WTC11 (cell line): ENCODE measurements around the gene EPX. TPM values are rescaled to one million over a fixed set of nuclear protein-coding genes. Genes with fewer than 3 reads are reported as not detected.
A peak's percentile ranks its signal among the peaks of the same experiment; 100 is the strongest.

Source experiments
- ATAC-seq: fragments of 200-7000 bp; cut with Tn5 transposase; 2 replicates; pipeline ENCODE4 v1.10.0; 2021; ENCODE audit warnings: mild to moderate bottlenecking, moderate library complexity
- CTCF ChIA-PET: fragments of 300-600 bp; sonication (Branson Sonifier 250); formaldehyde crosslinking; loops from one replicate; lab custom pipeline; 2021; ENCODE audit warnings: antibody characterized with exemption; lab: Charles Lee
- POLR2A ChIA-PET: fragments of 350-600 bp; sonication (Branson Sonifier 250); formaldehyde crosslinking; loops from one replicate; lab custom pipeline; 2021; ENCODE audit warnings: antibody characterized with exemption; lab: Charles Lee
- DNase-seq: peaks from one replicate; pipeline ENCODE4 v3.0.0; 2021; ENCODE audit warnings: low spot score
- H3K27ac Mint-ChIP-seq: 2 replicates; pipeline ENCODE4 v1.8.0; 2021; ENCODE audit warnings: mixed read lengths
- H3K27me3 Mint-ChIP-seq: 2 replicates; pipeline ENCODE4 v1.8.0; 2021; ENCODE audit warnings: low read depth, mild to moderate bottlenecking, moderate library complexity, mixed read lengths
- H3K36me3 Mint-ChIP-seq: 2 replicates; pipeline ENCODE4 v1.8.0; 2021; ENCODE audit warnings: mixed read lengths
- H3K4me1 Mint-ChIP-seq: 2 replicates; pipeline ENCODE4 v1.8.0; 2022; ENCODE audit warnings: mixed read lengths
- H3K4me3 Mint-ChIP-seq: 2 replicates; pipeline ENCODE4 v1.8.0; 2021; ENCODE audit warnings: mild to moderate bottlenecking, moderate library complexity, mixed read lengths
- H3K9me3 Mint-ChIP-seq: 2 replicates; pipeline ENCODE4 v1.8.0; 2021; ENCODE audit warnings: mixed read lengths
- ATF2 ChIP-seq: sonication (generic); formaldehyde crosslinking; IDR thresholded peaks from 2 replicates; pipeline ENCODE4 v1.8.1; 2022; ENCODE audit warnings: low read depth, missing genetic modification reagents, borderline replicate concordance
- ATF3 ChIP-seq: sonication (generic); formaldehyde crosslinking; conservative IDR thresholded peaks from 2 replicates; pipeline ENCODE4 v1.8.1; 2022; ENCODE audit warnings: mild to moderate bottlenecking, missing genetic modification reagents
- CBFB ChIP-seq: sonication (generic); formaldehyde crosslinking; IDR thresholded peaks from 2 replicates; pipeline ENCODE4 v1.8.1; 2022; ENCODE audit warnings: mild to moderate bottlenecking, low read depth, missing genetic modification reagents
- CREM ChIP-seq: sonication (generic); formaldehyde crosslinking; IDR thresholded peaks from 2 replicates; pipeline ENCODE4 v1.8.1; 2022; ENCODE audit warnings: mild to moderate bottlenecking, missing genetic modification reagents, moderate library complexity
- EMX1 ChIP-seq: fragments of 250-450 bp; sonication (Bioruptor Pico); IDR thresholded peaks from 2 replicates; pipeline ENCODE4 v1.8.0; 2021; ENCODE audit warnings: mild to moderate bottlenecking
- ERG ChIP-seq: fragments of 250-450 bp; sonication (Bioruptor Pico); IDR thresholded peaks from 2 replicates; pipeline ENCODE4 v1.8.0; 2021; ENCODE audit warnings: mild to moderate bottlenecking
- FOXK1 ChIP-seq: sonication (generic); formaldehyde crosslinking; IDR thresholded peaks from 2 replicates; pipeline ENCODE4 v1.8.0; 2022; ENCODE audit warnings: mild to moderate bottlenecking, moderate library complexity, missing genetic modification reagents
- GRHL2 ChIP-seq: fragments of 250-450 bp; sonication (Bioruptor Pico); IDR thresholded peaks from 2 replicates; pipeline ENCODE4 v1.8.0; 2022; ENCODE audit warnings: mild to moderate bottlenecking, moderate library complexity; ENCODE audit not compliant: insufficient replicate concordance, severe bottlenecking
- GTF2I ChIP-seq: fragments of 250-450 bp; sonication (Bioruptor Pico); conservative IDR thresholded peaks from 2 replicates; pipeline ENCODE4 v1.4.0; 2021; ENCODE audit warnings: mild to moderate bottlenecking
- HMGXB4 ChIP-seq: sonication (generic); formaldehyde crosslinking; IDR thresholded peaks from 2 replicates; pipeline ENCODE4 v1.8.1; 2023; ENCODE audit warnings: mild to moderate bottlenecking, moderate library complexity, missing genetic modification reagents
- IRF2 ChIP-seq: sonication (generic); formaldehyde crosslinking; IDR thresholded peaks from 2 replicates; pipeline ENCODE4 v1.8.0; 2022; ENCODE audit warnings: low read depth, missing genetic modification reagents, borderline replicate concordance
- KAT7 ChIP-seq: sonication (generic); formaldehyde crosslinking; IDR thresholded peaks from 2 replicates; pipeline ENCODE4 v1.8.1; 2023; ENCODE audit warnings: missing genetic modification reagents, mild to moderate bottlenecking, borderline replicate concordance
- NFYB ChIP-seq: sonication (generic); formaldehyde crosslinking; conservative IDR thresholded peaks from 2 replicates; pipeline ENCODE4 v1.8.0; 2022; ENCODE audit warnings: low read depth, missing genetic modification reagents
- NR1H2 ChIP-seq: sonication (generic); formaldehyde crosslinking; IDR thresholded peaks from 2 replicates; pipeline ENCODE4 v1.9.0; 2021; ENCODE audit warnings: mild to moderate bottlenecking, moderate library complexity, missing genetic modification reagents
- NR3C1 ChIP-seq: sonication (generic); formaldehyde crosslinking; conservative IDR thresholded peaks from 2 replicates; pipeline ENCODE4 v1.8.1; 2023; ENCODE audit warnings: low read depth, mild to moderate bottlenecking, missing genetic modification reagents
- PRDM15 ChIP-seq: sonication (generic); formaldehyde crosslinking; IDR thresholded peaks from 2 replicates; pipeline ENCODE4 v1.8.0; 2022; ENCODE audit warnings: missing genetic modification reagents
- RORB ChIP-seq: fragments of 250-450 bp; sonication (Bioruptor Pico); IDR thresholded peaks from 2 replicates; pipeline ENCODE4 v1.9.0; 2021; ENCODE audit warnings: mild to moderate bottlenecking
- SMAD3 ChIP-seq: sonication (generic); formaldehyde crosslinking; IDR thresholded peaks from 2 replicates; pipeline ENCODE4 v1.8.0; 2022; ENCODE audit warnings: missing genetic modification reagents, mild to moderate bottlenecking, borderline replicate concordance
- ZNF416 ChIP-seq: fragments of 250-450 bp; sonication (Bioruptor Pico); IDR thresholded peaks from 2 replicates; pipeline ENCODE4 v1.9.0; 2021; ENCODE audit warnings: mild to moderate bottlenecking, inconsistent platforms
- ZNF532 ChIP-seq: fragments of 250-450 bp; sonication (Bioruptor Pico); IDR thresholded peaks from 2 replicates; pipeline ENCODE4 v1.9.0; 2021; ENCODE audit warnings: mild to moderate bottlenecking, borderline replicate concordance
- ZNF671 ChIP-seq: fragments of 250-450 bp; sonication (Bioruptor Pico); IDR thresholded peaks from 2 replicates; pipeline ENCODE4 v1.8.0; 2021; ENCODE audit warnings: mild to moderate bottlenecking
- total RNA-seq: library from RNA; stranded (reverse); gene quantifications from 3 replicates; pipeline ENCODE4 v1.2.3, GENCODE V29; 2021

The EPX gene
- total RNA-seq, 1 experiment from 2014 or later: not detected

GRCh38 chr17:58193641-58194255 is 1.2 kb downstream of the EPX start:
- DNase-seq (peak; percentile 69), ATAC-seq (peak; percentile 62)
- peaks cover 6% of the 10 kb centered on the region; the same call in 1 of the 2 replicates for H3K4me1 Mint-ChIP-seq
- H3K9me3 Mint-ChIP-seq: no peaks in the 10 kb centered on the region
- peaks cover 7% of the 10 kb centered on the region; the same call in 1 of the 2 replicates for H3K27me3 Mint-ChIP-seq
- no peak overlapping the region for H3K4me3 Mint-ChIP-seq
- POLR2A ChIA-PET: no interaction called here
- TF ChIP-seq CREM (CRISPR knock-in tag) (no peak), ZNF532 (CRISPR knock-in tag) (no peak), GTF2I (CRISPR knock-in tag) (no peak), SMAD3 (CRISPR knock-in tag) (no peak), NR1H2 (CRISPR knock-in tag) (no peak), CBFB (CRISPR knock-in tag) (no peak)
- H3K36me3 Mint-ChIP-seq: no peaks in the 10 kb centered on the region
- CTCF ChIA-PET: interaction anchor here (1.1 to 2.0 kb wide), 6 partner anchors 9 to 170 kb away, joined by 3 to 11 read pairs (median 4); no protein-coding TSS in a partner anchor
- H3K27ac Mint-ChIP-seq: no peak overlapping the region

- no peaks in the 10 kb centered on the region for H3K36me3 Mint-ChIP-seq
- peaks cover 7% of the 10 kb centered on the region for H3K27me3 Mint-ChIP-seq
- CTCF ChIA-PET: interaction anchor here (1.0 to 2.0 kb wide), 4 partner anchors 11 to 54 kb away, joined by 3 to 11 read pairs (median 6); no protein-coding TSS in a partner anchor
- H3K4me1 Mint-ChIP-seq: peaks cover 6% of the 10 kb centered on the region; the same call in 1 of the 2 replicates
- no peaks in the 10 kb centered on the region for H3K9me3 Mint-ChIP-seq
- POLR2A ChIA-PET: no interaction called here
- no peak for ATAC-seq
- no peak overlapping the region for H3K4me3 Mint-ChIP-seq
- no peak for DNase-seq
- H3K27ac Mint-ChIP-seq: no peak overlapping the region; the same call in 1 of the 2 replicates
- no peak for TF ChIP-seq KAT7 (CRISPR knock-in tag)
- no peak for TF ChIP-seq FOXK1 (CRISPR knock-in tag)
- no peak for TF ChIP-seq IRF2 (CRISPR knock-in tag)
- TF ChIP-seq ZNF416: no peak
- TF ChIP-seq NFYB (CRISPR knock-in tag): no peak
- no peak for TF ChIP-seq ATF3 (CRISPR knock-in tag)
- TF ChIP-seq NR3C1: no peak
- TF ChIP-seq NR1H2 (CRISPR knock-in tag): no peak
- no peak for TF ChIP-seq PRDM15 (CRISPR knock-in tag)
- no peak for TF ChIP-seq RORB (CRISPR knock-in tag)
- no peak for TF ChIP-seq EMX1 (CRISPR knock-in tag)
- TF ChIP-seq ZNF671 (CRISPR knock-in tag): no peak
- TF ChIP-seq ERG (CRISPR knock-in tag): no peak
- TF ChIP-seq GRHL2 (CRISPR knock-in tag): no peak
- TF ChIP-seq ATF2 (CRISPR knock-in tag): no peak
- no peak for TF ChIP-seq HMGXB4 (CRISPR knock-in tag)
- no peak for TF ChIP-seq SMAD3 (CRISPR knock-in tag)
These were observed 3.1 kb downstream of the EPX start for GRCh38 chr17:58195518-58196123.
